Mammary epithelial cell (primary cell): ENCODE measurements around the gene TNIK.

Source experiments
- EZH2 ChIP-seq: IDR thresholded peaks from 2 replicates; pipeline ENCODE4 v1.6.1; 2012; ENCODE audit warnings: low read length, inconsistent platforms, borderline replicate concordance
- TF ChIP-seq, protein P1 (sequence below), 2 donors: IDR thresholded peaks in 1 of 2; conservative IDR thresholded peaks in 1 of 2; 2 replicates each; pipeline ENCODE4 v1.5.1; 2011 to 2012; ENCODE audit warnings: inconsistent platforms in 2 of 2, low read length in 2 of 2, mild to moderate bottlenecking in 2 of 2, control low read depth in 1 of 2, low read depth in 1 of 2; ENCODE audit not compliant: insufficient read depth in 1 of 2; ENCODE audit errors: extremely low read depth in 1 of 2

- TF ChIP-seq, protein P1, sequence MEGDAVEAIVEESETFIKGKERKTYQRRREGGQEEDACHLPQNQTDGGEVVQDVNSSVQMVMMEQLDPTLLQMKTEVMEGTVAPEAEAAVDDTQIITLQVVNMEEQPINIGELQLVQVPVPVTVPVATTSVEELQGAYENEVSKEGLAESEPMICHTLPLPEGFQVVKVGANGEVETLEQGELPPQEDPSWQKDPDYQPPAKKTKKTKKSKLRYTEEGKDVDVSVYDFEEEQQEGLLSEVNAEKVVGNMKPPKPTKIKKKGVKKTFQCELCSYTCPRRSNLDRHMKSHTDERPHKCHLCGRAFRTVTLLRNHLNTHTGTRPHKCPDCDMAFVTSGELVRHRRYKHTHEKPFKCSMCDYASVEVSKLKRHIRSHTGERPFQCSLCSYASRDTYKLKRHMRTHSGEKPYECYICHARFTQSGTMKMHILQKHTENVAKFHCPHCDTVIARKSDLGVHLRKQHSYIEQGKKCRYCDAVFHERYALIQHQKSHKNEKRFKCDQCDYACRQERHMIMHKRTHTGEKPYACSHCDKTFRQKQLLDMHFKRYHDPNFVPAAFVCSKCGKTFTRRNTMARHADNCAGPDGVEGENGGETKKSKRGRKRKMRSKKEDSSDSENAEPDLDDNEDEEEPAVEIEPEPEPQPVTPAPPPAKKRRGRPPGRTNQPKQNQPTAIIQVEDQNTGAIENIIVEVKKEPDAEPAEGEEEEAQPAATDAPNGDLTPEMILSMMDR (conservative IDR thresholded peaks at IDR 0.05 in 1 of 2, IDR thresholded peaks at IDR 0.05 in 1 of 2; ENCODE audit: extremely low read depth in 1 of 2, insufficient read depth in 1 of 2, low read depth in 1 of 2, low read length in 2 of 2) = no peak
- no peak for TF ChIP-seq EZH2
These were observed 211.6 kb downstream of the TNIK start for GRCh38 chr3:171248426-171249111.
